Esophagus squamous epithelium (tissue), 4 donors: Measurements from ENCODE around the gene METTL1.

Experiments used
- POLR2A ChIP-seq, 4 donors: fragments of 450-650 bp; IDR thresholded peaks; one replicate each; pipeline ENCODE4 v1.6.1; 2017; ENCODE audit warnings: antibody characterized with exemption in 4 of 4, mild to moderate bottlenecking in 4 of 4, moderate library complexity in 3 of 4
- TF ChIP-seq, protein P1 (sequence below), 6 experiments: fragments of 450-650 bp in 4 of 6; fragments of 200-600 bp in 2 of 6; sonication (generic) in 2 of 6; IDR thresholded peaks; one replicate each; pipeline ENCODE4 v1.5.1; 2016 to 2019; ENCODE audit warnings: antibody characterized with exemption in 6 of 6, mild to moderate bottlenecking in 4 of 6, moderate library complexity in 4 of 6

DNA sequence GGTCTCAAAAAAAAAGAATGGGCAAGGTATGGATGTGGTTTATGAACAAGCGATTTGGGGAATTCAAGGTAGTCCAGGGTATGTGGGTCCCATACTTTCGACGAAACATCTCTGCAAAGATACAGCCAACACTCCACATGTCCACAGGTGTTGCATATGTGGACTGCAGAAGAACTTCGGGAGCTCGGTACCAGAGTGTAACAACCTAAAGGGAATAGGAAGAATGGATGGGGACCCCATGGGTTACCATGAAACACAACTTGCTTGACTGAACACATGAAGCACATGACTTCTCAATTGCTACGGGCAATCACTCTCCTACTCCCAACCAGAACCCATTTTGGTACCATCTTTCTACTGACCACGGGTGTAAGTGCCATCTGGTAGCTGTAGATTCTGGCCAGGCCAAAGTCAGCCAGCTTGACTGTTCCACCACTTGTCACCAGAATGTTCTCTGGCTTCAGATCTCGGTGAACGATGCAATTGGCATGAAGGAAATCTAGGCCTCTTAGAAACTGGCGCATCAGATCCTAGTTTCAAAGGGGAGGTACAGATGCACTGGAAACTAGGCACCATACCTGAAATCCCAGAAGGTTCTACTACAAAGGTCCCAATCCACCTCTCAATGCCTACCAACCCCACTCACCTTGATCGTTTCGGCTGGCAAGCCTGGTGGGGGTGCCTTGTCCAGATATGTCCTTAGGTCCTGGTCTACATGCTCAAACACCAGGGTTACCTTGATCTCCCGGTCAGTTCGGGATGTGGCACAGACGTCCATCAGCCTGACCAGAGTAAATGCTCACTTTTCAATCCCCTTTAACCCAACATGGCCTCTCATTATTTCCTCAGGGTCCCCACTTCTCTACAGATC is 21.1 kb downstream of the METTL1 start:
- TF ChIP-seq, protein P1, sequence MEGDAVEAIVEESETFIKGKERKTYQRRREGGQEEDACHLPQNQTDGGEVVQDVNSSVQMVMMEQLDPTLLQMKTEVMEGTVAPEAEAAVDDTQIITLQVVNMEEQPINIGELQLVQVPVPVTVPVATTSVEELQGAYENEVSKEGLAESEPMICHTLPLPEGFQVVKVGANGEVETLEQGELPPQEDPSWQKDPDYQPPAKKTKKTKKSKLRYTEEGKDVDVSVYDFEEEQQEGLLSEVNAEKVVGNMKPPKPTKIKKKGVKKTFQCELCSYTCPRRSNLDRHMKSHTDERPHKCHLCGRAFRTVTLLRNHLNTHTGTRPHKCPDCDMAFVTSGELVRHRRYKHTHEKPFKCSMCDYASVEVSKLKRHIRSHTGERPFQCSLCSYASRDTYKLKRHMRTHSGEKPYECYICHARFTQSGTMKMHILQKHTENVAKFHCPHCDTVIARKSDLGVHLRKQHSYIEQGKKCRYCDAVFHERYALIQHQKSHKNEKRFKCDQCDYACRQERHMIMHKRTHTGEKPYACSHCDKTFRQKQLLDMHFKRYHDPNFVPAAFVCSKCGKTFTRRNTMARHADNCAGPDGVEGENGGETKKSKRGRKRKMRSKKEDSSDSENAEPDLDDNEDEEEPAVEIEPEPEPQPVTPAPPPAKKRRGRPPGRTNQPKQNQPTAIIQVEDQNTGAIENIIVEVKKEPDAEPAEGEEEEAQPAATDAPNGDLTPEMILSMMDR (IDR thresholded peaks at IDR 0.05), result no peak
- TF ChIP-seq POLR2A (IDR thresholded peaks at IDR 0.05), result no peak
